KOPT-K1 (cell line): ENCODE data around the gene ABCG5.

Source experiments
- H3K27ac ChIP-seq: fragments of 200-600 bp; sonication (generic); 2 replicates; pipeline ENCODE4 v1.5.1; 2016; ENCODE audit warnings: antibody characterized with exemption, mild to moderate bottlenecking, low read depth, low read length; ENCODE audit not compliant: poor library complexity, severe bottlenecking
- H3K36me3 ChIP-seq: fragments of 200-600 bp; sonication (generic); 2 replicates; pipeline ENCODE4 v1.5.1; 2017; ENCODE audit warnings: antibody characterized with exemption, mild to moderate bottlenecking, low read length, moderate library complexity; ENCODE audit not compliant: insufficient read depth
- H3K9me3 ChIP-seq: fragments of 200-600 bp; sonication (generic); 2 replicates; pipeline ENCODE4 v1.5.1; 2017; ENCODE audit warnings: antibody characterized with exemption, low read length, mild to moderate bottlenecking; ENCODE audit not compliant: insufficient read depth, poor library complexity, severe bottlenecking

ABCG5 gene

DNA sequence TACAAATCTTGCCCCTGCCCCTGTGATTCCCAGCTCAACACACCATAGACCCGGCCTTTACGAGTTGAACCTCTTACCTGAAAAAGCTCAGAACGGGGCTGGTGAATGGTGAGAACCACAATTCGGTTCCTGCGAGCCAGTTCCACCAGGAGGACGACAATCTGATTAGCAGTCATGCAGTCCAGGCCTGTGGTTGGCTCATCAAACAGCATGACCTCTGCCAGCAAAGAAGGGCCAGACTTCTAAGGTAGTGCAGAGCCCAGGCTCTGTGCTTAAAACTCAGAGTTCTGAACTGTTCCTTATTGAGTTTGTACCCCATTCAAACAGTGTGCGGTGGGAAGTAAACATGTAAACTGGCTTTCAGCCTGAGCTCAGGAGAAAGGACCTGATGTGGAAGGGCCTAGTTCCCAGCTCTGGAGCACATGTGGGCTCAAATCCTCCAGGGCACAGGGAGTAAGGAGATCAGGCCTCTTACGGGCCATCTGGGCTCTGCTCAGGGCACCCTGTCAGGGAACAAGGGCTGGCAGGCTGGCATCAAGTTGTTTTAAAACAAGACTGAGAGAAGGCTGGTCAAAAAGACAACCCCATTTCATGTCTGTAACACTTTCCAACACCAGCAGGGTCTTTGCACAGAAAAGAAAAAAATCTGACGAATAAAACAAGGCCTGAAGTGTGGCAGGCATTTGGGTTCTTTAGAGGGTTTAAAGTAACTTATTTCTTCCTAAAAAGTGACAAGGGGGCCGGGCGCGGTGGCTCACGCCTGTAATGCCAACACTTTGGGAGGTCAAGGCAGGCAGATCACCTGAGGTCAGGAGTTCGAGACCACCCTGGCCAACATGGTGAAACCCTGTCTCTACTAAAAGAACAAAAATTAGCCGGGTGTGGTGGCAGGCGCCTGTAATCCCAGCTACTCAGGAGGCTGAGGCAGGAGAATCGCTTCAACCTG, 12.1 kb downstream of the ABCG5 start:
- H3K9me3 ChIP-seq = no peaks in the 10 kb centered on the region

DNA sequence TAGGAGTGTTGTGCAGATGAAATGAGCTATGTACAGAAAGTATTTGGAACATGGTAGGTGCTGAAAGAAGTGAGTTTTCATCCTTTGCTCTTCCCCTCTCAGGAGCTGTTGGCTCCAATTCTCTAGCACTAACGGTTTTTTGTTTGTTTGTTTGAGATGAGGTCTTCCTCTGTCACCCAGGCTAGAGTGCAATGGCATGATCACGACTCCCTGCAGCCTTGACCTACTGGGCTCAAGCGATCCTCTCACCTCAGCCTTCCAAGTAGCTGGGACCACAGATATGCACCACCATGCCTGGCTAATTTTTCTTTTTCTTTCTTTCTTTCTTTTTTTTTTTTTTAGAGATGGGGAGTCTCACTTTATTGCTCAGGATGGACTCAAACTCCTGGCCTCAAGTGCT, 12.8 kb downstream of the ABCG5 start:
- Histone ChIP-seq H3K27ac (no peak overlapping the region), H3K36me3 (no peaks in the 10 kb centered on the region), H3K9me3 (no peaks in the 10 kb centered on the region)

More for the DNA sequence above, 12.1 kb downstream of the ABCG5 start:
- no peak overlapping the region for H3K27ac ChIP-seq
- H3K36me3 ChIP-seq = no peaks in the 10 kb centered on the region

DNA sequence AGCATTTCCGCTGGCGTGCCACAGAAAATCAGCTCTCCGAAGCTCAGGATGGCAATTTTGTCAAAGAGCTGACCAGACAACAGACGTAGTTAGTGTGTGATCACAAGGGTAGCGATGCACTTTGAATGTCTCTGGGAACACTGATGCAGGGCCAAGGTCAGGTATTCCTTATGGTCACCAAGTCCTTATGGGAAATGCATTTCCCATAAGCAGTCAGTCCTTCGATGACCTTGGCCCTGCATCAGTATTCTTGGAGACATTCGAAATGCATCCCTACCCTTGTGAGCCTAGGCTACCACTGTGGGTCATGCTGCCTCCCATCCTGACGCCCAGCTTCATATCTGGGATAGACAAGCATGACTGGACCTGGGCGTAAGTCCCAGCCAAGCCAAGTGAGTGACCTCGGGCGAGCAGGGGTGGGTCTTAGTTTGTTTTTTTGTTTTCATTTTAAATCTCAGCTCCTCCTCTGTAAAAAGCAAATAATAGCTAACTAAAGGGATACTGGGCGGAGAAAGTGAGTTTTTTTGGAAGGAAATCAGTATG, 13.6 kb downstream of the ABCG5 start:
- no peaks in the 10 kb centered on the region for H3K36me3 ChIP-seq
- no peaks in the 10 kb centered on the region for H3K9me3 ChIP-seq
- no peak overlapping the region for H3K27ac ChIP-seq

DNA sequence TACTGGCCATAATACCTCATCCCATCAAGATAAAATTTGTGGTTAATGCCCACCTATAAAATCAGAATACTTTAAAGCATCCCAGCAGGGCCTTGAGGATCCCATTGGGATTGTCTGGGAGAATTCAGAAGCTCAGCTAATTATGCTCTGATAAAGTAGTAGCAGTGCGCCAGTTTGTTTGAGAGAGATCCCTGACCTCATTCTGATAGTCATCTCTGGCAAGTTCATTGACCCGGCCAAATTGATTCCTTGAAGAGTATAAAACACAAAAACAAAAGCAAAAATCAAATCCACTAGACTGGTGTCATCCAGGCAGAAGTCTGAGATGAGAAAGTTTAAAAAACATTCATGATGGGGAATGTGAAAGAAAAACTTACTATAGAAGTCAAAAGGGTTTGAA, 14.1 kb downstream of the ABCG5 start:
- no peak overlapping the region for H3K27ac ChIP-seq
- H3K9me3 ChIP-seq = no peaks in the 10 kb centered on the region
- no peaks in the 10 kb centered on the region for H3K36me3 ChIP-seq

DNA sequence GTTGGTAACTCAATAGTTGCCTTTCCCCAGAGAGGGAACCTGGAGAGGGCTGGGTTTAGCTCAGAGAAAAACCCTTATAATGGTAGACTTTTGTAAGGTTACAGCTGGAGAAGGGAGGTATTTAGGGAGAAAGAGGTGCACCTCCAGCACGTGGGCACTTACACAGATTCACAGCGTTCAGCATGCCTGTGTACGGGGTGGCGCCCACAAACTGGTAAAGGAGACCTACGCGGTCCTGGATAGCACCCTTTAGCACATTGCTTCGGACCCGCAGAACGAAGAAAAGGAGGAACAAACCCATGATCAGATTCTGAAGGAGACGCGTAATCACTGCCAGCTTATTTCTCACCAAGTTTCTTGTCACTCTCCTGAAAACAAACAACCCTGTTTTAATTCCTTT, 14.9 kb downstream of the ABCG5 start:
- Histone ChIP-seq H3K9me3 (no peaks in the 10 kb centered on the region), H3K27ac (no peak overlapping the region)

DNA sequence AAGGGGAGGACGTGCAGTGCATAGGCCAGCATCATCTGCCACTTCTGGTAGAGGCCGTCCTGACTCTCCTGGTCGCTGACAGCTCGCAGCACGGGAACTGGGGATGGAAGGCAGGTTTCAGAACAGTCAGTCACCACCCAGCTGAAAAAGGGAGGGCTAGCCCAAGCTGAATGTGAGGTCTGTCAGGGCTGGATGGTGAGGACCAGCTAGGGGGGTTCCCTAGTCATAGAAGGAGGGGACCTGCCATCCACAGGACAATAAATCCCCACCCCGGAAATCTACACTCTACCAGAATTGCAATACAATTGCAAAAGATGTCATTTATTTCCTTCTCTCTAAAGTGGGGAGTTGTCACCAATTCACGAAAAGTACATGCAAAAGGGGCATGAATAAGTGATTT, 15.8 kb downstream of the ABCG5 start:
- Histone ChIP-seq H3K27ac (no peak overlapping the region), H3K9me3 (no peaks in the 10 kb centered on the region), H3K36me3 (no peaks in the 10 kb centered on the region)

More for the DNA sequence above, 14.9 kb downstream of the ABCG5 start:
- H3K36me3 ChIP-seq = no peaks in the 10 kb centered on the region

DNA sequence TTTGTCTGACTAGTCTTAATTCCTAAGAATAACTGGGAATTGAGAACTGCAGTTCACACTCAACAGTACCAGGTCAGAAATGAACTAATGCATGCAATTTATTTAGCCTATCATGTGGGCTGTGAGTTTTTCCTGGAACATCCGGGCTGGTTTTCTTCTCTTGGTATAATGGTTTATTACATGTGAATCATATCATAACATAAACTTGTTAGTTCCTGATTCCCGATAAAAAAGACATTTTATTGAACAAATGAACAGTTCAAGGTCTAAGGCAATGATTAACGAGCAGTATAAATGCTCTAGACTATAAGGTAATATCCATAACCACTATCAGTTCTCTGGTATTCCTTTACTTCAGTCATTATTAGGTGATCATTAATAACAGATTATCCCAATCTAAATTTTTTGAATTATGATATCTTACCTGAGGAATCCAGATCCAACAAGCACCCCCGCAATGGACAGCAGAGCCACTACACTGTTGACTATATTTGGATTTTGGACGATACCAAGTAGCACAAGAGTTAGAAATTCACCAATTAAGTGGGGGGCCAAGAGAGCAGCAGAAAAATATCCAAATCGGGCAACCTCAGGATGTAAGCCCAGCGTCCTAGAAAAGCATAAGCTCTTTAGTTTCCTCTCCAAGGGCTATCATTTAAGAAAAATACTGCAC, 19.0 kb downstream of the ABCG5 start:
- H3K27ac ChIP-seq = no peak overlapping the region
- H3K36me3 ChIP-seq = no peaks in the 10 kb centered on the region
- peaks cover 6% of the 10 kb centered on the region for H3K9me3 ChIP-seq

DNA sequence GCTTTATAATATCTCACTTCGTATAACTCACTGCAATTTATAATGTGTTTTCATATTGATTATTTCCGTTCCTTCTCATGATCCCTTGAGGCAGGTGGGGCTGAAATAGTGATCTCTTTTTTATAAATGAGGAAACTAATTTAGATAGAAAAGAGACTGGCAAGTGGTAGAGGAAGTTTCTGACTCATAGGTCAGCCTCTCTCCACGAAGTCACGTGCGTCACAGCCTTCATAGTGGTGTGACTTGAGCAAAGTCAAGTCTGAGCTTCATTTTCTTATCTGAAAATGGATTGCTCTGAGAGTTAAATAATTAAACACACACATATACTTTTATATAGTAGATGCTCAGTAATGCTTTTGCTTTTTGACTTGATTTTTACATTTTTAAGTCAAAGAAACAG, 19.9 kb downstream of the ABCG5 start:
- peaks cover 6% of the 10 kb centered on the region for H3K9me3 ChIP-seq
- H3K36me3 ChIP-seq = no peaks in the 10 kb centered on the region
- H3K27ac ChIP-seq = no peak overlapping the region

DNA sequence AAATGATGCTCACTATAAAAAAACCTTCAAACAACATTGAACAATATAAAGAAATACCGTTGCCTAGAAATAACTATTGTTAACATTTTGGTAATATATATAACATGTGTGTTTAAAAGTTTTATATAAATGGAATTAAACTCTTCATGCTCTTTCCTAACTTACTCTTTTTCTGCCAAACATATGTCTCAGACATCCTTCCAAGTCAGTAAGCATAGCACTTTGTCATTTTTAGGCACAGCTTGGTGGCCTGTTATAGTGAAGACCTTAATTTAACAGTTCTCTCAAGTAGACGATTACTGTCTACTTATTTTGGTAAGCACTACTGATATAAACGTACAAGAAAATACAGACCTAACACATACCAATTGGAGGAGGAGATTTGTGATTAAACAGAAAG, 23.9 kb downstream of the ABCG5 start:
- H3K27ac ChIP-seq = no peak overlapping the region
- H3K9me3 ChIP-seq = peaks cover 6% of the 10 kb centered on the region
- no peaks in the 10 kb centered on the region for H3K36me3 ChIP-seq

DNA sequence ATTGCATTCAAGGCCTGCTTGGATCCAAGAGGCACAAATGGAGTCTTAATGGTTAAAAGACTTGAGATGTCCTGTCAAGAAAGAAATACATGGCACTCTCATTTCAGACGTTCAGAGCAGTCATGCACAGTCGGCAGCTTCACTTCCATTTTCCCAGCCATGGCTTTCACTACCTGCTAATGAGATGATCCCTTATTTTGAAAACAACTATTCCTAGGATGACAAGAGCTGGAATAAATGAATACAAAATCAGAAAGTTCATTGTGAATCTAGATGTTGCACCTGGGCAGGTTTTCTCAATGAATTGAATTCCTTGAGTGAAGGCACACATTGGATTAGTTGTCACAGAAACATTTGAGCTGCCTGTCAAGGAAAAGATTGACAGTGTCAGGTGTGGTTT, 25.7 kb downstream of the ABCG5 start:
- no peaks in the 10 kb centered on the region for H3K36me3 ChIP-seq
- H3K9me3 ChIP-seq = peaks cover 6% of the 10 kb centered on the region
- H3K27ac ChIP-seq = no peak overlapping the region

DNA sequence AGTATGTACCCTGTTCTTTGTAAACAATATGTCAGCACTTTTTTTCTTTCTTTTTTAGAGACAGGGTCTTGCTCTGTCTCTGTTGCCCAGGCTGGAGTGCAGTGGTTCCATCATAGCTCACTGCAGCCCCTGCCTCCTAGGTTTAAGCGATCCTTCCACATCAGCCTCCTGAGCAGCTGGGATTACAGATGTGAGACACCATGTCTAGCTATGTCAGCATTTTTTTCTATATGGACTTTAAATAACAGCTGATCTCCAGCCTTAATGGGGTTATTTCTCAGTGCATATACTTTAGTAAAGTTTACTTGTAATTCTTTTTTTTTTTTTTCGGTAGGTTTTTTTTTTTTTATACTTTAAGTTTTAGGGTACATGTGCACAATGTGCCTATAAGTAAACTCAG, 26.6 kb downstream of the ABCG5 start:
- H3K36me3 ChIP-seq = no peaks in the 10 kb centered on the region
- H3K27ac ChIP-seq = no peak overlapping the region
- H3K9me3 ChIP-seq = peaks cover 6% of the 10 kb centered on the region

DNA sequence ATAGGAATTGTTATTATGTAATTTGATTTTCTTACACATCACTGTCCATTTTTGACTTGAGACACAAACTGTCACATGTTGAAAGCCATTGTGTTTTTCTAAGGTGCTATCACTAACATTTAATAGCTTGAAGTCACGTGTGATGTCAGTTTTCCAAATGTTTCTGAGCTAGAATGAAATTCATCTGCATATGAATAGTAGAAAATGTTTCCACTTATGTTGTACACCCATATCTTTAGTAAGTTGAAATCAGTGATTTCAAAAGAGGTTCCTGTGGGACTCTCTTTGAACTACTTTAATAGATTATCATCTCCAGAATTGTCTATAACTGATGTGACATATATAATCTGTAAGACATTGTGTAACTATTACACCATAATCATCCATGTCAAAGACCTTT, 27.8 kb downstream of the ABCG5 start:
- Histone ChIP-seq H3K36me3 (no peaks in the 10 kb centered on the region), H3K27ac (no peak overlapping the region), H3K9me3 (peaks cover 2% of the 10 kb centered on the region)

DNA sequence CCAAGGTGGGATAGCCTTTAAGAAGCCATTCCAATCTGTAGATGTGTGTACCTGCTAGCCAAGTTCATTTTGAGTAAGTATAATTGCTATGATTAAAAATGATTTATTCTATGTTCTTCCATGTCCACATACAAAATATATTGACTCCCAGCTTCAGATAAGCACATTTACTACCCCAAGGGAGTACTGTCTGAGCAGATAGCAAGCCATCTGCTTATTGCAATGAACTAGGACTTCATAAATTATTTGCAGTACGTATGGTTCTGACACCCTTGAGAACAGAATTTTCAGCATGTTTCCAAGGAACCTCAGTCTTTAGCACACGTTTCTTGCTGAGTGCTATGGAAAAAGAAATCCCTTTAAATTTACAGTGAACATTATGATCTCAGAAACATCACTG, 28.2 kb downstream of the ABCG5 start:
- H3K27ac ChIP-seq = no peak overlapping the region
- H3K36me3 ChIP-seq = no peaks in the 10 kb centered on the region
- H3K9me3 ChIP-seq = no peaks in the 10 kb centered on the region

DNA sequence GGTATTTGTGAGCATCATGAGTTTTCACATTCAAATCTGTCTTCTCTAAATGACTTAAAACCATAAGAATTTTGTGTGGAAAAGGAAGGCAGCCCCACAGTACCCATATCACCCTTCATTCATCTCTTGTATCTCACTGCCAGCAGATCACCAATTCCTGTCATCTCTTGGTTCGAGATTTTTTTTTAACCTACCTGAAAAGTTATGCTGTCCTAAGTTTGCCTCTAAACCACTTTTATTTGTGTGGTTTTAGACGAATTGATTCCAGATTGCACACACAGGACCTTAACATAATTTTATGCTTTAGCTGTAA, 32.0 kb downstream of the ABCG5 start:
- Histone ChIP-seq H3K9me3 (no peaks in the 10 kb centered on the region), H3K27ac (no peak overlapping the region), H3K36me3 (no peaks in the 10 kb centered on the region)

DNA sequence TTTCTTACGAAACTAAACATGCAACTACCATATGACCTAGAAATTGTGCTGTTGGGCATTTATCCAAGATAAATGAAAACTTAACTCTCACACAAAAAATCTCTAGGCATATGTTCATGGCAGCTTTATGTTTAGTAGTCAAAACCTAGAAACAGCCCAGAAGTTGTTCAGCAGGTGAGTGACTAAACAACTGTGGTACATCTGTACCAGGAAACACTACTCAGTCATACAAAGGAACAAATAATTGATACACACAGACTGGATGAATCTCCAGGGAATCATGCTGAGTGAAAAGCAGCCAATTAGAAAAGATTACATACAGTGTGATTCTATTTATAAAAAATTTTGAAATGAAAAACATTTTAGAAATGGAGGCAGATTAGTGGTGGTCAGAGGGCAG, 35.5 kb downstream of the ABCG5 start:
- Histone ChIP-seq H3K27ac (no peak overlapping the region), H3K36me3 (no peaks in the 10 kb centered on the region), H3K9me3 (no peaks in the 10 kb centered on the region)
